Activated T-helper 2 cell treated with anti-CD3 and anti-CD28 coated beads, Interferon-gamma antibody, Interleukin-2, Interleukin-4, amounts not matched to agents 10 μg/mL and 5 μg/mL and 100 μg/mL, durations not matched to agents 14 hours and 24 hours and 36 hours (primary cell): Measurements from ENCODE around the gene RELA. TPM values are rescaled to one million over a fixed set of nuclear protein-coding genes. Genes with fewer than 3 reads are reported as not detected.
"Not testable (repeated sequence)": the region's sequence is repeated elsewhere in the genome, so short reads cannot be mapped to it uniquely, and the experiment has no call there.

ENCODE experiments used
- DNase-seq: peaks from one replicate; pipeline ENCODE4 v3.0.0; 2021; ENCODE audit warnings: low spot score
- H3K27ac Mint-ChIP-seq: one replicate; pipeline ENCODE4 v1.8.0; 2021; ENCODE audit warnings: mixed read lengths
- H3K27me3 Mint-ChIP-seq: one replicate; pipeline ENCODE4 v1.8.0; 2021; ENCODE audit warnings: low read depth, mixed read lengths
- H3K36me3 Mint-ChIP-seq: one replicate; pipeline ENCODE4 v1.8.0; 2021; ENCODE audit warnings: low read depth, mixed read lengths
- H3K4me1 Mint-ChIP-seq: one replicate; pipeline ENCODE4 v1.8.0; 2021; ENCODE audit warnings: low read depth, mixed read lengths
- H3K4me3 Mint-ChIP-seq: one replicate; pipeline ENCODE4 v1.8.0; 2021; ENCODE audit warnings: low read depth, mild to moderate bottlenecking, moderate library complexity, mixed read lengths
- H3K9me3 Mint-ChIP-seq: one replicate; pipeline ENCODE4 v1.8.0; 2021; ENCODE audit warnings: mixed read lengths
- intact Hi-C: fragments of 100-400 bp; cut with micrococcal nuclease; formaldehyde crosslinking; loops from one replicate; pipeline ENCODE4 v1.15.1; 2023
- total RNA-seq: library from RNA; stranded (reverse); gene quantifications from 2 replicates; pipeline ENCODE4 v1.2.3, GENCODE V29; 2022

RELA gene
- total RNA-seq, 1 donor from 2014 or later = 89.3 TPM

- H3K9me3 Mint-ChIP-seq = no peaks in the 10 kb centered on the region
- H3K36me3 Mint-ChIP-seq = peaks cover 47% of the 10 kb centered on the region
- peak overlapping the region; percentile 83 for H3K4me3 Mint-ChIP-seq
- intact Hi-C loops = loop anchor here (1.0 to 2.0 kb wide), 3 partner anchors 8 to 197 kb away; partner anchors contain the start of genes CFL1, MAP3K11 and PCNX3
- H3K27me3 Mint-ChIP-seq = no peaks in the 10 kb centered on the region
- peaks cover 21% of the 10 kb centered on the region for H3K4me1 Mint-ChIP-seq
- DNase-seq = no peak
- peak overlapping the region; percentile 20 for H3K27ac Mint-ChIP-seq
Measured at GRCh38 chr11:65661599-65662246, 993 bp downstream of the RELA start.

DNA sequence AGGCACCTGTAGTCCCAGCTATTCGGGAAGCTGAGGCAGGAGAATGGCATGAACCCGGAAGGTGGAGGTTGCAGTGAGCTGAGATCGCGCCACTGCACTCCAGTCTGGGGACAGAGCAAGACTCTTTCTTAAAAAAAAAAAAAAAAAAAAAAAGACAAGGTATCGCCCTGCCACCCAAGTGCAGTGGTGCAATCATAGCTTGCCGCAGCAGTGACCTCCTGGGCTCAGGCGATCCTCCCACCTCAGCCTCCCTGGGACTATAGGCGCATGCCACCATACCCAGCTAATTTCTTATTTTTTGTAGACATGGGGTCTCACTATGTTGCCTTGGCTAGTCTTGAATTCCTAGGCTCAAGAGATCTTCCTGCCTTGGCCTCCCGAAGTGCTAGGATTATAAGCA, 1.8 kb downstream of the RELA start:
- H3K36me3 Mint-ChIP-seq = peaks cover 54% of the 10 kb centered on the region
- H3K4me3 Mint-ChIP-seq = peak overlapping the region; percentile 83
- H3K27me3 Mint-ChIP-seq, intact Hi-C loops, H3K27ac Mint-ChIP-seq, DNase-seq, H3K9me3 Mint-ChIP-seq: not testable (repeated sequence)
- peaks cover 25% of the 10 kb centered on the region for H3K4me1 Mint-ChIP-seq

DNA sequence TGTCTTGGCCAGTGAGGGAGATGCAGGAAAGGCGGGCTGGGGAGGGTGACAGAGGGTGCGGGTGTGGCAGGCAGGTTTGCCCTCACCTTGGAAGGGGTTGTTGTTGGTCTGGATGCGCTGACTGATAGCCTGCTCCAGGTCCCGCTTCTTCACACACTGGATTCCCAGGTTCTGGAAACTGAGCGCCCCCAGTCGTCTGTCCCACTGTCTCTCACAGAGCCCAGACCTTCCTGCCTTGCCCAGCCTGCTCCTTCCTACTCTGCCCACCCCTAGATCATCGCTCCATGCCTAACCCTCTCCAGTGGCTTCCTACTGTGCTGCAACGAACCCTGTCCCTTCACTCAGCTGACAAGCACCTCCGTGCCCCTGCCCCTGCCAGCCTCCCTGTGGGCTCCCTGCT, 2.7 kb downstream of the RELA start:
- no peaks in the 10 kb centered on the region for H3K9me3 Mint-ChIP-seq
- peak overlapping the region; percentile 71 for H3K27ac Mint-ChIP-seq
- no peak for DNase-seq
- intact Hi-C loops = no loop called here
- H3K4me1 Mint-ChIP-seq = peaks cover 25% of the 10 kb centered on the region
- H3K36me3 Mint-ChIP-seq = peaks cover 63% of the 10 kb centered on the region
- peak overlapping the region; percentile 56 for H3K4me3 Mint-ChIP-seq
- no peaks in the 10 kb centered on the region for H3K27me3 Mint-ChIP-seq

GRCh38 chr11:65658174-65659021, 4.3 kb downstream of the RELA start:
- H3K27ac Mint-ChIP-seq = no peak overlapping the region
- intact Hi-C loops = no loop called here
- no peaks in the 10 kb centered on the region for H3K27me3 Mint-ChIP-seq
- H3K9me3 Mint-ChIP-seq = no peaks in the 10 kb centered on the region
- no peak overlapping the region for H3K4me3 Mint-ChIP-seq
- H3K4me1 Mint-ChIP-seq = peaks cover 26% of the 10 kb centered on the region
- no peak for DNase-seq
- H3K36me3 Mint-ChIP-seq = peaks cover 74% of the 10 kb centered on the region

- H3K27me3 Mint-ChIP-seq = no peaks in the 10 kb centered on the region
- H3K9me3 Mint-ChIP-seq = no peaks in the 10 kb centered on the region
- no peak for DNase-seq
- intact Hi-C loops = no loop called here
- peaks cover 32% of the 10 kb centered on the region for H3K4me1 Mint-ChIP-seq
- peaks cover 74% of the 10 kb centered on the region for H3K36me3 Mint-ChIP-seq
- H3K27ac Mint-ChIP-seq = no peak overlapping the region
- H3K4me3 Mint-ChIP-seq = no peak overlapping the region
Measured at GRCh38 chr11:65657426-65657825, 5.3 kb downstream of the RELA start.

DNA sequence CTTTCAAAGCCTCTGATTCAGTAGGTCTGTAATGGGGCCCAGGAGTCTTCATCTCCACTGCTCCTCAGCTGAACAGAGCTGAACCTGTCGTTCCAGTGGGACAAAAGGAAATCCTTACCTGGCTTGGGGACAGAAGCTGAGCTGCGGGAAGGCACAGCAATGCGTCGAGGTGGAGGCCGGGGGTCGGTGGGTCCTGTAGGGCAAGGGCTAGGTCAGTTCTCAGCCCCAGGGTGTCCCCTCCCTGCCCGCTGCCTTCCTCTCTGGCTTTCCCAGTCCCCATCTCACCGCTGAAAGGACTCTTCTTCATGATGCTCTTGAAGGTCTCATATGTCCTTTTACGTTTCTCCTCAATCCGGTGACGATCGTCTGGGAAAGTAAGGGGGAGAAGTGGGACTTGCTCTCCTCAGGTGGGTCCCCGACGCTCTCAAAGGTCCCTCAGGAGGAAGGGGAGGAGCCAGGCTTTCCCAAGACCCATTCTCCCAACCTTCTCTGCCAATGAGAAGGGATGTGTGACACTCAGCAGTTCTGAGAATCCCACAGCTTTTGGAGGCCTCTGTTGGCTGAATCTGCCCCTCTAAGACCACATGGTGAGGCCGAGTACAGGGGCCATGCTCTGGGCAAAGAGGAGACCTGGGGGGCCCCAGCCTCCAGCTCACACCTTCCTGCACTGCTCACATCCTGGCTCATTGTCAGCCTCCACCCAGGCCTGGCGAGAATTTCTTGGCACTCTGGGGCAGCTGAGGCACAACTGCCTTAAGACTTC, 7.0 kb downstream of the RELA start:
- H3K27me3 Mint-ChIP-seq = no peaks in the 10 kb centered on the region
- intact Hi-C loops = no loop called here
- peaks cover 69% of the 10 kb centered on the region for H3K36me3 Mint-ChIP-seq
- no peak for DNase-seq
- peak overlapping the region; percentile 0 for H3K27ac Mint-ChIP-seq
- no peak overlapping the region for H3K4me3 Mint-ChIP-seq
- H3K9me3 Mint-ChIP-seq = no peaks in the 10 kb centered on the region
- peaks cover 37% of the 10 kb centered on the region for H3K4me1 Mint-ChIP-seq

DNA sequence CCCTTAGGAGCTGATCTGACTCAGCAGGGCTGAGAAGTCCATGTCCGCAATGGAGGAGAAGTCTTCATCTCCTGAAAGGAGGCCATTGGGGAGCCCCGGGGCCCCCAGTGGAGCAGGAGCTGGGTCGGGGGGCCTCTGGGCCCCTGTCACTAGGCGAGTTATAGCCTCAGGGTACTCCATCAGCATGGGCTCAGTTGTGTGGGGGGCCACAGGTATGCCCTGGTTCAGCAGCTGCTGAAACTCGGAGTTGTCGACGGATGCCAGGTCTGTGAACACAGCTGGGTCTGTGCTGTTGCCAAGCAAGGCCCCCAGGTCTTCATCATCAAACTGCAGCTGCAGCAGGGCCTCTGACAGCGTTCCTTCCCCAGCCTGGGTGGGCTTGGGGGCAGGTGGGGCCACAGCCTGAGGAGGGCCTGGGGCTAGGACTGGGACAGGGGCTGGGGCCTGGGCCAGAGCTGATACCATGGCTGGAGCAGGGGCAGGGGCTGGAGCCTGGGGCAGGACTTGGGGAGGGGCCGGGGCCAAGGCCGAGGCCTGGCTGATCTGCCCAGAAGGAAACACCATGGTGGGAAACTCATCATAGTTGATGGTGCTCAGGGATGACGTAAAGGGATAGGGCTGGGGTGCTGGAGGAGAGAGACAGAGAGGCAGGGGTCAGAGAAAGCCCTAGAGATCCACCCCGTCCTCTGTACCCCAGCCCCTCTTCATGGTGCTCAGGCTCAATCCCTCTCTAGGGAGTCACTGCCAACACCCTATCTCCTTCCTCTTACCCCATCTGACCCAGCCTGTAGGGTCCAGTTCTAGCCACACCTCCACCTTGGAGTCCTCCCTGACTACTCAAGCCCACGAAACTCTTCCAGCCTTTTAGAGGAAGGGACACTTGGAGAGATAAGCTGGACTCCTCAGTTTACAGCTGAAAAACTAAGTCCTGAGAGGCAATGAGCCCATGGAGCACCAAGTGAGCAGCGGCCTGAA, 8.1 kb downstream of the RELA start:
- no peak for DNase-seq
- no peak overlapping the region for H3K27ac Mint-ChIP-seq
- H3K4me1 Mint-ChIP-seq = peaks cover 35% of the 10 kb centered on the region
- H3K36me3 Mint-ChIP-seq = peaks cover 68% of the 10 kb centered on the region
- no peaks in the 10 kb centered on the region for H3K27me3 Mint-ChIP-seq
- intact Hi-C loops = loop anchor here (5.0 kb wide), 1 partner anchor 82 kb away; the partner anchor contains the start of genes FAM89B and ZNRD2
- H3K9me3 Mint-ChIP-seq = no peaks in the 10 kb centered on the region
- no peak overlapping the region for H3K4me3 Mint-ChIP-seq

- H3K27me3 Mint-ChIP-seq = no peaks in the 10 kb centered on the region
- H3K27ac Mint-ChIP-seq = peak overlapping the region; percentile 88
- H3K4me3 Mint-ChIP-seq = peak overlapping the region; percentile 79
- no peak for DNase-seq
- intact Hi-C loops = loop anchor here (1.0 to 5.0 kb wide), 2 partner anchors 9 to 81 kb away; partner anchors contain the start of genes FAM89B, RELA and ZNRD2
- no peaks in the 10 kb centered on the region for H3K9me3 Mint-ChIP-seq
- peaks cover 30% of the 10 kb centered on the region for H3K4me1 Mint-ChIP-seq
- peaks cover 61% of the 10 kb centered on the region for H3K36me3 Mint-ChIP-seq
Measured at GRCh38 chr11:65653229-65654225, 9.2 kb downstream of the RELA start.

GRCh38 chr11:65652511-65653228, 10.0 kb downstream of the RELA start:
- intact Hi-C loops = loop anchor here (1.0 to 5.0 kb wide), 3 partner anchors 10 to 80 kb away; partner anchors contain the start of genes FAM89B, PCNX3, RELA and ZNRD2
- peak; percentile 96 for DNase-seq
- Mint-ChIP-seq H3K4me1 (peaks cover 30% of the 10 kb centered on the region), H3K4me3 (peak overlapping the region; percentile 79), H3K27ac (peak overlapping the region; percentile 88), H3K27me3 (no peaks in the 10 kb centered on the region), H3K36me3 (peaks cover 59% of the 10 kb centered on the region), H3K9me3 (no peaks in the 10 kb centered on the region)

- Mint-ChIP-seq H3K27ac (peak overlapping the region; percentile 44), H3K4me1 (peaks cover 27% of the 10 kb centered on the region), H3K9me3 (no peaks in the 10 kb centered on the region), H3K4me3 (peak overlapping the region; percentile 72), H3K36me3 (peaks cover 51% of the 10 kb centered on the region), H3K27me3 (no peaks in the 10 kb centered on the region)
- intact Hi-C loops = loop anchor here (1.0 to 5.0 kb wide), 2 partner anchors 37 to 80 kb away; partner anchors contain the start of genes FAM89B, PCNX3 and ZNRD2
- DNase-seq = no peak
Measured at GRCh38 chr11:65651589-65652510, 10.9 kb downstream of the RELA start.
